Measurements from ENCODE around the gene MAST4. TPM values are rescaled to one million over a fixed set of nuclear protein-coding genes. Genes with fewer than 3 reads are reported as not detected.

MAST4 gene
- total and polyA plus RNA-seq, 2 of the 8 experiments (the other 6 are each of a cell fraction or from before 2014, with no cell fraction given) = 1.5 to 2.6 TPM

GRCh38 chr5:66702426-66702825, 106.2 kb downstream of the MAST4 start:
- Histone ChIP-seq H3K23ac (ENCODE audit: insufficient read length) (no peak overlapping the region), H2BK15ac (ENCODE audit: low read length) (no peak overlapping the region), H3K56ac (replicated peaks; ENCODE audit: insufficient read length, low read depth, low read length) (no peak overlapping the region), H3K27ac (ENCODE audit: low read depth, low read length) (no peak overlapping the region), H3K9me3 (ENCODE audit: insufficient read depth in 2 of 2, low read depth in 1 of 2, low read length in 1 of 2) (no peaks in the 10 kb centered on the region), H2BK20ac (ENCODE audit: low read length) (no peak overlapping the region), H3K79me1 (ENCODE audit: low read depth, low read length) (no peaks in the 10 kb centered on the region), H2AK5ac (ENCODE audit: low read depth, low read length) (no peak overlapping the region), H3K9ac (replicated peaks in 1 of 4; ENCODE audit: extremely low read depth in 1 of 4, low read depth in 3 of 4, low read length in 3 of 4) (no peak overlapping the region), H3K36me3 (ENCODE audit: control insufficient read depth in 2 of 4, insufficient read depth in 4 of 4, low read length in 3 of 4) (no peaks in the 10 kb centered on the region), H4K8ac (ENCODE audit: extremely low read depth, insufficient read depth, low read length) (no peak overlapping the region), H3K4me2 (ENCODE audit: insufficient read depth in 1 of 2, low read depth in 2 of 2, low read length in 2 of 2) (no peak overlapping the region), H3K79me2 (ENCODE audit: control insufficient read depth in 1 of 2, insufficient read depth in 2 of 2, low read length in 2 of 2) (no peaks in the 10 kb centered on the region), H3K4ac (replicated peaks; ENCODE audit: insufficient read length, low read depth, low read length) (no peak overlapping the region), H3K4me3 (ENCODE audit: extremely low read depth in 1 of 4, insufficient read depth in 2 of 4, low read depth in 3 of 4, low read length in 4 of 4) (no peak overlapping the region), H3K23me2 (ENCODE audit: low read depth, low read length) (0 out of 2 replicates have a peak, but pooled peaks cover 1% of the 10 kb centered on the region), H2BK120ac (replicated peaks; ENCODE audit: low read depth, low read length) (no peak overlapping the region), H2AFZ (ENCODE audit: low read length) (no peak overlapping the region), H2BK12ac (ENCODE audit: low read depth, low read length) (no peak overlapping the region), H3K18ac (ENCODE audit: extremely low read depth, low read length) (no peak overlapping the region), H2BK5ac (ENCODE audit: low read depth, low read length) (no peak overlapping the region), H3K27me3 (replicated peaks in 1 of 4; ENCODE audit: control insufficient read depth in 3 of 4, extremely low read depth in 1 of 4, insufficient read depth in 3 of 4, low read length in 3 of 4) (peaks cover 35 to 66% (median 49%) of the 10 kb centered on the region in 4 experiments), H3K4me1 (replicated peaks in 1 of 4; ENCODE audit: control insufficient read depth in 3 of 4, insufficient read depth in 4 of 4, low read length in 3 of 4) (no peaks in the 10 kb centered on the region), H4K91ac (replicated peaks; ENCODE audit: insufficient read length, low read length) (no peak overlapping the region), H3K14ac (ENCODE audit: insufficient read length) (no peak overlapping the region), H4K20me1 (replicated peaks in 1 of 2; ENCODE audit: control insufficient read depth in 1 of 2, insufficient read depth in 2 of 2, low read length in 2 of 2) (peaks cover 6 to 8% of the 10 kb centered on the region in 2 experiments), H4K5ac (ENCODE audit: insufficient read length, low read depth, low read length) (no peak overlapping the region)
- ChIA-PET CTCF (ENCODE audit: partially characterized antibody) (no interaction called here), POLR2A (ENCODE audit: partially characterized antibody) (no interaction called here)
- FAIRE-seq (no peak), DNase-seq (ENCODE audit: low read depth in 1 of 2, low spot score in 2 of 2) (no peak)
- WGBS, 2 experiments (ENCODE audit: extremely low coverage in 1 of 2, insufficient coverage in 1 of 2, insufficient read length in 1 of 2, insufficient replicate concordance in 2 of 2, low coverage in 1 of 2, low lambda C conversion rate in 2 of 2, missing lambda C conversion rate in 1 of 2) = 88% methylated on average over 3 of the region's 3 CpGs; no CpG with 5 or more reads in 1 of the 2 experiments
- no peak for TF ChIP-seq RAD21 (IDR thresholded peaks at IDR 0.05 in 1 of 2, conservative IDR thresholded peaks at IDR 0.05 in 1 of 2; ENCODE audit: low read depth in 2 of 2, low read length in 2 of 2)
- no peak for TF ChIP-seq KDM1A (IDR thresholded peaks at IDR 0.05; ENCODE audit: borderline replicate concordance, low read length)
- TF ChIP-seq SP4 (IDR thresholded peaks at IDR 0.05; ENCODE audit: low read length) = no peak
- no peak for TF ChIP-seq POLR2A (IDR thresholded peaks at IDR 0.05; ENCODE audit: control extremely low read depth in 1 of 2, low read depth in 2 of 2, low read length in 2 of 2)
- no peak for TF ChIP-seq ASH2L (IDR thresholded peaks at IDR 0.05; ENCODE audit: low read length)
- TF ChIP-seq NANOG (IDR thresholded peaks at IDR 0.05; ENCODE audit: insufficient read depth, low read depth, low read length, poor library complexity, severe bottlenecking) = no peak
- no peak for TF ChIP-seq SP1 (IDR thresholded peaks at IDR 0.05; ENCODE audit: low read depth, low read length)
- TF ChIP-seq TBP (IDR thresholded peaks at IDR 0.05; ENCODE audit: low read depth, low read length) = no peak
- TF ChIP-seq CREB1 (IDR thresholded peaks at IDR 0.05) = no peak
- no peak for TF ChIP-seq GTF2F1 (IDR thresholded peaks at IDR 0.05; ENCODE audit: borderline replicate concordance, low read depth, low read length)
- no peak for TF ChIP-seq BCL11A (IDR thresholded peaks at IDR 0.05; ENCODE audit: low read depth in 2 of 2, low read length in 2 of 2)
- TF ChIP-seq ATF3 (IDR thresholded peaks at IDR 0.05; ENCODE audit: insufficient read depth, low read depth, low read length) = no peak
- TF ChIP-seq HDAC2 (IDR thresholded peaks at IDR 0.05; ENCODE audit: borderline replicate concordance in 1 of 2, low read depth in 2 of 2, low read length in 2 of 2) = no peak

Measured in H1 (cell line).